ENCODE results near the gene ALB.
"Not testable (repeated sequence)": the region's sequence is repeated elsewhere in the genome, so short reads cannot be mapped to it uniquely, and the experiment has no call there.

DNA sequence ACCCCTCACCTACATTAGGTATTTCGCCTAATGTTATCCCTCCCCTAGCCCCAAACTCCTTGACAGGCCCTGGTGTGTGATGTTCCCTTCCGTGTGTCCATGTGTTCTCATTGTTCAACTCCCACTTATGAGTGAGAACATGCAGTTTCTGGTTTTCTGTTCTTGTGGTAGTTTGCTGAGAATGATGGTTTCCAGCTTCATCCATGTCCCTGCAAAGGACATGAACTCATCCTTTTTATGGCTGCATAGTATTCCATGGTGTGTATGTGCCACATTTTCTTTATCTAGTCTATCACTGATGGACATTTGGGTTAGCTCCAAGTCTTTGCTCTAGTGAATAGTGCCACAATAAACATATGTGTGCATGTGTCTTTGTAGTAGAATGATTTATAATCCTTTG, 14.4 kb upstream of the ALB start:
- TF ChIP-seq, protein P1, sequence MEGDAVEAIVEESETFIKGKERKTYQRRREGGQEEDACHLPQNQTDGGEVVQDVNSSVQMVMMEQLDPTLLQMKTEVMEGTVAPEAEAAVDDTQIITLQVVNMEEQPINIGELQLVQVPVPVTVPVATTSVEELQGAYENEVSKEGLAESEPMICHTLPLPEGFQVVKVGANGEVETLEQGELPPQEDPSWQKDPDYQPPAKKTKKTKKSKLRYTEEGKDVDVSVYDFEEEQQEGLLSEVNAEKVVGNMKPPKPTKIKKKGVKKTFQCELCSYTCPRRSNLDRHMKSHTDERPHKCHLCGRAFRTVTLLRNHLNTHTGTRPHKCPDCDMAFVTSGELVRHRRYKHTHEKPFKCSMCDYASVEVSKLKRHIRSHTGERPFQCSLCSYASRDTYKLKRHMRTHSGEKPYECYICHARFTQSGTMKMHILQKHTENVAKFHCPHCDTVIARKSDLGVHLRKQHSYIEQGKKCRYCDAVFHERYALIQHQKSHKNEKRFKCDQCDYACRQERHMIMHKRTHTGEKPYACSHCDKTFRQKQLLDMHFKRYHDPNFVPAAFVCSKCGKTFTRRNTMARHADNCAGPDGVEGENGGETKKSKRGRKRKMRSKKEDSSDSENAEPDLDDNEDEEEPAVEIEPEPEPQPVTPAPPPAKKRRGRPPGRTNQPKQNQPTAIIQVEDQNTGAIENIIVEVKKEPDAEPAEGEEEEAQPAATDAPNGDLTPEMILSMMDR (IDR thresholded peaks at IDR 0.05): not testable (repeated sequence)
- not testable (repeated sequence) for TF ChIP-seq POLR2A (IDR thresholded peaks at IDR 0.05)
